ENCODE data around the gene SMKR1. TPM values are rescaled to one million over a fixed set of nuclear protein-coding genes. Genes with fewer than 3 reads are reported as not detected.

Gene SMKR1
- total and polyA plus RNA-seq, 12 donors, result 0.72 to 4.6 (median 1.9) TPM; not detected in 2

- Histone ChIP-seq H3K9me3 (replicated peaks in 1 of 3) (no peaks in the 10 kb centered on the region), H3K4me1 (replicated peaks in 1 of 2) (no peaks in the 10 kb centered on the region), H3K4me3 (no peak overlapping the region), H3K36me3 (replicated peaks in 1 of 2) (no peaks in the 10 kb centered on the region), H3K27ac (no peak overlapping the region), H3K27me3 (no peaks in the 10 kb centered on the region)
- TF ChIP-seq POLR2A (IDR thresholded peaks at IDR 0.05), result no peak
- TF ChIP-seq CTCF (IDR thresholded peaks at IDR 0.05), result no peak
- WGBS, 4 donors, result 81 to 88% (median 82%) methylated on average over 6 of the region's 6 CpGs
- DNase-seq, result no peak
- intact Hi-C loops (cut with DNase I), result no loop called here
Observed at GRCh38 chr7:129517931-129518330, 15.6 kb downstream of the SMKR1 start.

GRCh38 chr7:129519464-129519863 lies 17.1 kb downstream of the SMKR1 start:
- H3K27me3 ChIP-seq, result no peaks in the 10 kb centered on the region
- no peak overlapping the region for H3K4me3 ChIP-seq
- TF ChIP-seq POLR2A (IDR thresholded peaks at IDR 0.05) (no peak), CTCF (IDR thresholded peaks at IDR 0.05) (no peak)
- DNase-seq, result no peak
- H3K36me3 ChIP-seq (replicated peaks in 1 of 2), result no peaks in the 10 kb centered on the region
- no peak overlapping the region for H3K27ac ChIP-seq
- intact Hi-C loops (cut with DNase I), result no loop called here
- 41 to 49% (median 45%) methylated on average over 5 of the region's 5 CpGs for WGBS, 4 donors
- H3K4me1 ChIP-seq (replicated peaks in 1 of 2), result no peaks in the 10 kb centered on the region
- H3K9me3 ChIP-seq (replicated peaks in 1 of 3), result no peaks in the 10 kb centered on the region

- WGBS, 4 donors, result 56 to 61% (median 58%) methylated on average over 21 to 30 of the region's 30 CpGs
- no peak for TF ChIP-seq POLR2A (IDR thresholded peaks at IDR 0.05)
- no peak for TF ChIP-seq CTCF (IDR thresholded peaks at IDR 0.05)
- intact Hi-C loops (cut with DNase I), result no loop called here
Observed at GRCh38 chr7:129522088-129522970, 20.0 kb downstream of the SMKR1 start.

GRCh38 chr7:129522971-129523340 lies 20.6 kb downstream of the SMKR1 start:
- Histone ChIP-seq H3K4me3 (no peak overlapping the region), H3K36me3 (replicated peaks in 1 of 2) (no peaks in the 10 kb centered on the region), H3K27me3 (no peaks in the 10 kb centered on the region), H3K9me3 (replicated peaks in 1 of 3) (no peaks in the 10 kb centered on the region), H3K4me1 (replicated peaks in 1 of 2) (no peaks in the 10 kb centered on the region), H3K27ac (no peak overlapping the region)
- TF ChIP-seq CTCF (IDR thresholded peaks at IDR 0.05) (no peak), POLR2A (IDR thresholded peaks at IDR 0.05) (no peak)
- intact Hi-C loops (cut with DNase I), result no loop called here
- WGBS, 4 donors, result 51 to 63% (median 58%) methylated on average over 4 to 5 of the region's 5 CpGs
- DNase-seq, result no peak

More at GRCh38 chr7:129522088-129522970, 20.0 kb downstream of the SMKR1 start:
- Histone ChIP-seq H3K27me3 (no peaks in the 10 kb centered on the region), H3K4me3 (no peak overlapping the region), H3K4me1 (replicated peaks in 1 of 2) (no peaks in the 10 kb centered on the region), H3K9me3 (replicated peaks in 1 of 3) (no peaks in the 10 kb centered on the region), H3K27ac (no peak overlapping the region), H3K36me3 (replicated peaks in 1 of 2) (no peaks in the 10 kb centered on the region)
- DNase-seq, result peak in 1 of 7 donors; percentile 6

Data from adrenal gland (tissue), 12 donors.